ENCODE measurements around the gene NEBL. TPM values are rescaled to one million over a fixed set of nuclear protein-coding genes. Genes with fewer than 3 reads are reported as not detected.

Gene NEBL
- total and polyA plus RNA-seq, 8 donors = 4.1 to 18.7 (median 15.1) TPM

DNA sequence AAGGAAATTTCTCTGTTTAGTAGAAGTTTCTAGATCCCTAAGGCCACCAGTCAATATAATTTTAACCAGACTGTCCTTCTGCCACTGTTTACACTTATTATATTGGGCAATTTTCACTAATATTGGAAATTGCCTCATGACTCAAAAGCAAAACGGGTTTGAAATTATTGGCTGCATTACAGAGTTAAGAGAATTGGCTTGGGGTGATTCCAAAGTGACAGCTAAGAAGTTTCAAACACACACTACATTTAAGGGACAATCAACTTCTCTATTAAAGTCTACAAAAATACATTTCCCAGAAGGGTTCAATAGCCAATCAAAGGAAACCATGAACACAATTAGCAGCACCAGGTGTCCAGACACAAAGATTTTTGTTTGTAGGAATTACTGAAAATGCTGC, 111.9 kb downstream of the NEBL start:
- ATAC-seq = no peak
- Histone ChIP-seq H3K4me3 (no peak overlapping the region), H3K27me3 (no peaks in the 10 kb centered on the region), H3K9me3 (no peaks in the 10 kb centered on the region), H3K4me1 (no peaks in the 10 kb centered on the region), H3K36me3 (no peaks in the 10 kb centered on the region), H3K27ac (no peak overlapping the region)
- WGBS, 2 donors = 81 to 88% methylated on average over 1 of the region's 1 CpG
- FAIRE-seq = no peak
- TF ChIP-seq, protein P1, sequence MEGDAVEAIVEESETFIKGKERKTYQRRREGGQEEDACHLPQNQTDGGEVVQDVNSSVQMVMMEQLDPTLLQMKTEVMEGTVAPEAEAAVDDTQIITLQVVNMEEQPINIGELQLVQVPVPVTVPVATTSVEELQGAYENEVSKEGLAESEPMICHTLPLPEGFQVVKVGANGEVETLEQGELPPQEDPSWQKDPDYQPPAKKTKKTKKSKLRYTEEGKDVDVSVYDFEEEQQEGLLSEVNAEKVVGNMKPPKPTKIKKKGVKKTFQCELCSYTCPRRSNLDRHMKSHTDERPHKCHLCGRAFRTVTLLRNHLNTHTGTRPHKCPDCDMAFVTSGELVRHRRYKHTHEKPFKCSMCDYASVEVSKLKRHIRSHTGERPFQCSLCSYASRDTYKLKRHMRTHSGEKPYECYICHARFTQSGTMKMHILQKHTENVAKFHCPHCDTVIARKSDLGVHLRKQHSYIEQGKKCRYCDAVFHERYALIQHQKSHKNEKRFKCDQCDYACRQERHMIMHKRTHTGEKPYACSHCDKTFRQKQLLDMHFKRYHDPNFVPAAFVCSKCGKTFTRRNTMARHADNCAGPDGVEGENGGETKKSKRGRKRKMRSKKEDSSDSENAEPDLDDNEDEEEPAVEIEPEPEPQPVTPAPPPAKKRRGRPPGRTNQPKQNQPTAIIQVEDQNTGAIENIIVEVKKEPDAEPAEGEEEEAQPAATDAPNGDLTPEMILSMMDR (IDR thresholded peaks at IDR 0.05) = no peak
- no peak for DNase-seq
- intact Hi-C loops (cut with DNase I) = no loop called here

DNA sequence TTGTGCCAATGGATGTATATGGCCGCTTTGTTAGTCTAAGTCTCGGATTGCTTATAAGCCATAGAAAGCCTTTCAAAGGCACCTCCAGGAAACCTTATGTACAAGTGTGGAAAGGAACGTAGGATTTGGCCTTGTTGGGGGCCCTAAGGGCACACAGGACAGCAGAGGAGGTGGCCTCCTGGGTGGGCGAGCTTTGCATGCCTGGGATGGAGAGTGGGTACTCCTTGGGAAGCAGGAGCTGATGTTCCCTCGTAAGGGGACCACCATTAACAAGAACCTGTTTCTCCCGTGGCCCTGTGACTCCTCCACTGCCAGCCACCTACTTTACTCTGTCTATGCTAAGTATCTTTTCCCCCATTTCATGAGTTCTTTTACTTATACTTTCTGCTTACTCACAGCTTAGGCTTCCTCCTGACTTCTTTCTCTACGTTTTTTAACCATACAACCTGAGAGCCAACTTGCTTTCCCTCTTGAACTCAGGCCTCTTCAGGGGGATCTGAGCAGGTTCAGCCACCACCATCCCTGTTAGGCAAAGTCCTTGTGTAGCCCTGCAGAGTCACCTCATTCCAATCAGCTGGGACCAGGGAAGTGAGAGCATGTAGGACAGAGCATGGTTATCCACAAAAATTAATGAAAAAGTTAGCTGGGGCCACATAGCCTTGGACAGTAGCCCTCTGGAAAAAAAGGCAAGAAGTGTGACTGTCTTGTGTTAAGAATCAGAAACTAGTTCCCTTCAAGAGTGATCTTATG, 118.9 kb downstream of the NEBL start:
- Histone ChIP-seq H3K4me1 (no peaks in the 10 kb centered on the region), H3K36me3 (no peaks in the 10 kb centered on the region), H3K27me3 (peaks cover 0 to 5% (median 0%) of the 10 kb centered on the region in 4 donors), H3K27ac (no peak overlapping the region), H3K9me3 (no peaks in the 10 kb centered on the region), H3K4me3 (no peak overlapping the region)
- intact Hi-C loops (cut with DNase I) = no loop called here
- no peak for FAIRE-seq
- ATAC-seq = no peak
- no peak for DNase-seq
- TF ChIP-seq, protein P1 (IDR thresholded peaks at IDR 0.05) = no peak
- 76 to 84% methylated on average over 7 of the region's 7 CpGs for WGBS, 2 donors

DNA sequence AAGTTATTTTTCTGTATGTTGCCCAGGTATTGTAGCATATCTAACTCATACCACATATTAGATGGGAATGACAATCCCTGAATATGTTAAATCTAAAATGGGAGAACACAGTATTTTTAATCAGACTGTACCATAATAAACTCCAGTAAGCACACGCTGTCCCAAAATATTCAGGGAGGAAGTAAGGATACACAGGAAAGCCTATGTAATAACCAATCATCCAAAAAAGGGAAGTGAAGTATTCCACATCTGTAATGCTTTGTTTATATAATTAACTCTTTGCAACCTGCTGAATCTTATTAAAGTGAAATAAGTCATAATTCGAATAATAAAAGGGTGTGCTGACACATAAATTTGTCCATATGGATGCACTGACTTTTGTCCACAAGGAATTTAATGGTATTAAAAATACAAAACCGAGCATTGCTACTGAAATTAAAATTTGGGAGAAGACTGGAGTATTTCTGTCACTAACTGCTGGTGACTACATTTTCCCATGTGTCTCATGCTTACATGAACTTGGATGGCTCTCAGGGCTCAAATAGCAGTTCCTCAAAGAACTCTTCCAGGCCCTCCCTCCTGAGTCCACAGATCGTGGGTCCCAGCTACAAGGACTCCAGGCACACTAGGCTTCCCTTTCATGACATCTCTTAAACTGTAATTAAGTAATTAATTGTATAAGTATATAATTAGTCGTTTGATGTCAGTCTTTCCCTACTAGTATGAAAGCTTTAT, 120.6 kb downstream of the NEBL start:
- H3K4me1 ChIP-seq = no peaks in the 10 kb centered on the region
- ATAC-seq = no peak
- 57 to 65% methylated on average over 5 of the region's 5 CpGs for WGBS, 2 donors

DNA sequence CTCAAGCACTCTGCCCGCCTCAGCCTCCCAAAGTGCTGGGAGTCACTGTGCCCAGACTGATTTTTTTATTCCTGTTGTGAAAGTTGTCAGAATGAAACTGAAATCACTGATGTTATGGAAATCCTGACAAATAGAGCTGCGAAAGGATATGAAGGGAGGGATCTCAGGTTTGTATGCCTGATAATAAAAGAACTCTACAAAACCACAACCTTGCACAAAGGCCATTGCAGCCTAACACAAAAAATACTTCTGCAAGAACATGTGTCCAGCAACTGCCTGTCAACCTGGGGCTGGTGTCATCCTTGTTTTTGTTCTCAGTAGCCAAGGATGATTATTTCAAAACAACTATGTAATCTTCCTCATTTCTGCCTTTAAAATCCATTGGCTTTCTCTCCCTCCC, 126.1 kb downstream of the NEBL start:
- ATAC-seq = no peak
- FAIRE-seq = no peak
- Histone ChIP-seq H3K4me3 (no peak overlapping the region), H3K4me1 (no peaks in the 10 kb centered on the region), H3K36me3 (no peaks in the 10 kb centered on the region), H3K27me3 (peaks cover 0 to 5% (median 0%) of the 10 kb centered on the region in 4 donors), H3K9me3 (no peaks in the 10 kb centered on the region), H3K27ac (no peak overlapping the region)
- 76 to 92% methylated on average over 2 of the region's 2 CpGs for WGBS, 2 donors
- TF ChIP-seq, protein P1 (IDR thresholded peaks at IDR 0.05) = no peak
- no peak for DNase-seq
- intact Hi-C loops (cut with DNase I) = no loop called here

More for the DNA sequence above, 120.6 kb downstream of the NEBL start:
- Histone ChIP-seq H3K9me3 (no peaks in the 10 kb centered on the region), H3K4me3 (no peak overlapping the region), H3K36me3 (no peaks in the 10 kb centered on the region), H3K27ac (no peak overlapping the region), H3K27me3 (peaks cover 0 to 5% (median 0%) of the 10 kb centered on the region in 4 donors)
- intact Hi-C loops (cut with DNase I) = no loop called here
- DNase-seq = no peak
- TF ChIP-seq, protein P1 (IDR thresholded peaks at IDR 0.05) = no peak
- no peak for FAIRE-seq

GRCh38 chr10:20769481-20769880, 127.6 kb downstream of the NEBL start:
- H3K4me3 ChIP-seq = no peak overlapping the region
- FAIRE-seq (no peak), DNase-seq (no peak), ATAC-seq (no peak)
- 7 to 8% methylated on average over 3 of the region's 3 CpGs for WGBS, 2 donors
- TF ChIP-seq, protein P1 (IDR thresholded peaks at IDR 0.05) = no peak
- H3K27me3 ChIP-seq = peaks cover 0 to 5% (median 0%) of the 10 kb centered on the region in 4 donors
- no peak overlapping the region for H3K27ac ChIP-seq
- H3K9me3 ChIP-seq = no peaks in the 10 kb centered on the region
- no peaks in the 10 kb centered on the region for H3K4me1 ChIP-seq
- H3K36me3 ChIP-seq = no peaks in the 10 kb centered on the region
- intact Hi-C loops (cut with DNase I) = no loop called here
